HCT116 (cell line): ENCODE data around the gene ATP8B4. TPM values are rescaled to one million over a fixed set of nuclear protein-coding genes. Genes with fewer than 3 reads are reported as not detected.

Source experiments
- ATAC-seq: fragments of 200-7000 bp; cut with Tn5 transposase; 2 replicates; pipeline ENCODE4 v1.9.1; 2020; ENCODE audit warnings: mild to moderate bottlenecking, moderate library complexity
- BruUV-seq: library from RNA; stranded (reverse); fragments of 400-500 nt; replicated peaks from 2 replicates; lab custom pipeline; 2021; lab: Mats Ljungman, UMichigan
- CTCF ChIA-PET: fragments of 300-600 bp; sonication (Branson Sonifier 250); formaldehyde crosslinking; loops from one replicate; lab custom pipeline; 2021; ENCODE audit warnings: antibody characterized with exemption; lab: Charles Lee
- POLR2A ChIA-PET: fragments of 300-600, 350-600 bp; sonication (Branson Sonifier 250); formaldehyde crosslinking; loops from one replicate; lab custom pipeline; 2021; ENCODE audit warnings: antibody characterized with exemption; lab: Charles Lee
- RAD21 ChIA-PET, 2 experiments: fragments of 300-600 bp; sonication (Branson Sonifier 250); formaldehyde crosslinking; loops; one replicate each; lab custom pipeline; 2023; ENCODE audit warnings: low total read pairs in 2 of 2; ENCODE audit not compliant: uncharacterized antibody in 2 of 2, unreplicated experiment in 2 of 2, low non-redundant PET in 1 of 2; lab: Charles Lee
- DNase-seq: peaks from one replicate; pipeline ENCODE4 v3.0.0-alpha.2; 2010; ENCODE audit warnings: low read depth, low spot score
- H2AFZ ChIP-seq: fragments of 200-600 bp; shearing (Covaris generic), sonication (generic); 2 replicates; pipeline ENCODE4 v1.6.1; 2017; ENCODE audit warnings: low read depth, mixed run types, mixed read lengths, antibody characterized with exemption, low read length; ENCODE audit not compliant: poor library complexity, severe bottlenecking
- H3K27ac ChIP-seq: 2 replicates; pipeline ENCODE4 v1.5.1; 2012; ENCODE audit warnings: low read depth, low read length
- H3K27me3 ChIP-seq: fragments of 200-600 bp; sonication (generic); 2 replicates; pipeline ENCODE4 v1.6.1; 2016; ENCODE audit warnings: mixed run types, low read length, mixed read lengths; ENCODE audit not compliant: insufficient read depth
- H3K36me3 ChIP-seq, 2 experiments: fragments of 200-500 bp in 1 of 2; fragments of 200-600 bp in 1 of 2; sonication (Bioruptor generic) in 1 of 2; sonication (generic) in 1 of 2; 2 replicates each; pipeline versions ENCODE4 v1.5.1 to v1.6.1; 2014 to 2016; ENCODE audit warnings: low read length in 2 of 2, inconsistent platforms in 1 of 2, mixed read lengths in 1 of 2, mixed run types in 1 of 2; ENCODE audit not compliant: insufficient read depth in 2 of 2, control insufficient read depth in 1 of 2
- H3K4me1 ChIP-seq, 2 experiments: fragments of 200-600 bp in 1 of 2; sonication (generic) in 1 of 2; 2 replicates each; pipeline versions ENCODE4 v1.5.1 to v1.6.1; 2012 to 2017; ENCODE audit warnings: low read length in 2 of 2, inconsistent platforms in 1 of 2, mild to moderate bottlenecking in 1 of 2, mixed read lengths in 1 of 2, mixed run types in 1 of 2, moderate library complexity in 1 of 2; ENCODE audit not compliant: insufficient read depth in 2 of 2, control insufficient read depth in 1 of 2
- H3K4me2 ChIP-seq: fragments of 200-600 bp; sonication (generic); 2 replicates; pipeline ENCODE4 v1.6.1; 2017; ENCODE audit warnings: mixed run types, low read length, mixed read lengths
- H3K4me3 ChIP-seq, 2 experiments: fragments of 200-600 bp in 1 of 2; sonication (generic) in 1 of 2; replicated peaks in 1 of 2; 2 replicates each; pipeline ENCODE4 v1.5.1; 2011 to 2016; ENCODE audit warnings: low read length in 2 of 2, control low read depth in 1 of 2, low read depth in 1 of 2, mild to moderate bottlenecking in 1 of 2, mixed read lengths in 1 of 2, mixed run types in 1 of 2
- H3K79me2 ChIP-seq: fragments of 200-600 bp; sonication (generic); 2 replicates; pipeline ENCODE4 v1.6.1; 2017; ENCODE audit warnings: mild to moderate bottlenecking, mixed run types, low read length, moderate library complexity, mixed read lengths; ENCODE audit not compliant: insufficient read depth
- H3K9ac ChIP-seq: fragments of 200-600 bp; sonication (generic); 2 replicates; pipeline ENCODE4 v1.6.1; 2016; ENCODE audit warnings: low read length, mixed read lengths
- H3K9me2 ChIP-seq: fragments of 200-600 bp; sonication (generic), shearing (Covaris generic); 2 replicates; pipeline ENCODE4 v1.6.1; 2017; ENCODE audit warnings: mixed run types, mild to moderate bottlenecking, moderate library complexity; ENCODE audit not compliant: insufficient read depth
- H3K9me3 ChIP-seq, 2 experiments: fragments of 200-500 bp in 1 of 2; fragments of 200-600 bp in 1 of 2; sonication (Bioruptor generic) in 1 of 2; sonication (generic) in 1 of 2; 2 replicates each; pipeline ENCODE4 v1.6.1; 2014 to 2017; ENCODE audit warnings: low read length in 2 of 2, mixed read lengths in 2 of 2, inconsistent platforms in 1 of 2, low read depth in 1 of 2, mild to moderate bottlenecking in 1 of 2, mixed run types in 1 of 2, moderate library complexity in 1 of 2; ENCODE audit not compliant: control insufficient read depth in 1 of 2, insufficient read depth in 1 of 2
- H4K20me1 ChIP-seq: fragments of 200-600 bp; sonication (generic), shearing (Covaris generic); 2 replicates; pipeline ENCODE4 v1.6.1; 2017; ENCODE audit warnings: mixed run types, mild to moderate bottlenecking, moderate library complexity; ENCODE audit not compliant: insufficient read depth
- JUND ChIP-seq: IDR thresholded peaks from 2 replicates; pipeline ENCODE4 v1.6.1; 2012
- POLR2AphosphoS5 ChIP-seq: IDR thresholded peaks from 2 replicates; pipeline ENCODE4 v1.6.1; 2011; ENCODE audit warnings: mild to moderate bottlenecking, low read depth, low read length, moderate library complexity
- SP1 ChIP-seq: IDR thresholded peaks from 2 replicates; pipeline ENCODE4 v1.6.1; 2012; ENCODE audit warnings: low read depth
- intact Hi-C: fragments of 100-400 bp; cut with micrococcal nuclease; formaldehyde crosslinking; loops from 2 replicates; pipeline ENCODE4 v1.10.0; 2022
- total RNA-seq: library from RNA; stranded (reverse); gene quantifications from one replicate; pipeline ENCODE4 v1.2.1, GENCODE V29; 2021; ENCODE audit not compliant: unreplicated experiment
- TF ChIP-seq, protein P1 (sequence below): IDR thresholded peaks from 2 replicates; pipeline ENCODE4 v1.6.1; 2011; ENCODE audit warnings: mild to moderate bottlenecking, low read length, moderate library complexity; ENCODE audit not compliant: insufficient replicate concordance; ENCODE audit errors: extremely low read depth
- TF ChIP-seq, protein P2 (sequence below), 3 experiments: fragments of 200-600 bp in 1 of 3; sonication (generic) in 1 of 3; IDR thresholded peaks in 2 of 3; conservative IDR thresholded peaks in 1 of 3; 2 replicates each; pipeline ENCODE4 v1.5.1; 2012 to 2017; ENCODE audit warnings: low read depth in 2 of 3, low read length in 2 of 3, antibody characterized with exemption in 1 of 3, borderline replicate concordance in 1 of 3, control low read depth in 1 of 3, mild to moderate bottlenecking in 1 of 3, mixed read lengths in 1 of 3, mixed run types in 1 of 3, moderate library complexity in 1 of 3; ENCODE audit not compliant: insufficient read depth in 1 of 3

The ATP8B4 gene
- total RNA-seq, 1 experiment from 2014 or later: 0.25 TPM

DNA sequence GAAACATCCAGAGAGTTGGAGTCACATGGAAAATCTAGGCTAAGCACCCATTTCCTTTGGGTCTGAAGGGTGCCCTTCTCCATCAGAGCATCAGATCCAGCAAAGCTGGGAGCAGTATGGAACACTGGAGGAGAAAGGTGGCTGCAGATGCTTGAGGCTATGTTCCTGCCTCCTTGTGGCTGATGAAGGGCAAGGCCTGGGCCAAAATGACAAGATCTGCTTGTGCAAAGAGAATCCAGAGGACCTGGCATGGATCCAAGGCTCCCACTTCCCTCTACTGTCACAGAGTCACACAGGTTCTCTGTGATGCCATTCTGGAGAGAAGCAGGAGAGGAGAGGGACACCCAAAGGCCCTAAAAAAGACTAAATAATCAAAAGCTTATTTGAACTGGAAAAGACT is 9.2 kb upstream of the ATP8B4 start:
- TF ChIP-seq POLR2AphosphoS5: no peak
- TF ChIP-seq, protein P1, sequence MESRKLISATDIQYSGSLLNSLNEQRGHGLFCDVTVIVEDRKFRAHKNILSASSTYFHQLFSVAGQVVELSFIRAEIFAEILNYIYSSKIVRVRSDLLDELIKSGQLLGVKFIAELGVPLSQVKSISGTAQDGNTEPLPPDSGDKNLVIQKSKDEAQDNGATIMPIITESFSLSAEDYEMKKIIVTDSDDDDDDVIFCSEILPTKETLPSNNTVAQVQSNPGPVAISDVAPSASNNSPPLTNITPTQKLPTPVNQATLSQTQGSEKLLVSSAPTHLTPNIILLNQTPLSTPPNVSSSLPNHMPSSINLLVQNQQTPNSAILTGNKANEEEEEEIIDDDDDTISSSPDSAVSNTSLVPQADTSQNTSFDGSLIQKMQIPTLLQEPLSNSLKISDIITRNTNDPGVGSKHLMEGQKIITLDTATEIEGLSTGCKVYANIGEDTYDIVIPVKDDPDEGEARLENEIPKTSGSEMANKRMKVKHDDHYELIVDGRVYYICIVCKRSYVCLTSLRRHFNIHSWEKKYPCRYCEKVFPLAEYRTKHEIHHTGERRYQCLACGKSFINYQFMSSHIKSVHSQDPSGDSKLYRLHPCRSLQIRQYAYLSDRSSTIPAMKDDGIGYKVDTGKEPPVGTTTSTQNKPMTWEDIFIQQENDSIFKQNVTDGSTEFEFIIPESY: no peak
- no peak for TF ChIP-seq JUND
- TF ChIP-seq, protein P2, sequence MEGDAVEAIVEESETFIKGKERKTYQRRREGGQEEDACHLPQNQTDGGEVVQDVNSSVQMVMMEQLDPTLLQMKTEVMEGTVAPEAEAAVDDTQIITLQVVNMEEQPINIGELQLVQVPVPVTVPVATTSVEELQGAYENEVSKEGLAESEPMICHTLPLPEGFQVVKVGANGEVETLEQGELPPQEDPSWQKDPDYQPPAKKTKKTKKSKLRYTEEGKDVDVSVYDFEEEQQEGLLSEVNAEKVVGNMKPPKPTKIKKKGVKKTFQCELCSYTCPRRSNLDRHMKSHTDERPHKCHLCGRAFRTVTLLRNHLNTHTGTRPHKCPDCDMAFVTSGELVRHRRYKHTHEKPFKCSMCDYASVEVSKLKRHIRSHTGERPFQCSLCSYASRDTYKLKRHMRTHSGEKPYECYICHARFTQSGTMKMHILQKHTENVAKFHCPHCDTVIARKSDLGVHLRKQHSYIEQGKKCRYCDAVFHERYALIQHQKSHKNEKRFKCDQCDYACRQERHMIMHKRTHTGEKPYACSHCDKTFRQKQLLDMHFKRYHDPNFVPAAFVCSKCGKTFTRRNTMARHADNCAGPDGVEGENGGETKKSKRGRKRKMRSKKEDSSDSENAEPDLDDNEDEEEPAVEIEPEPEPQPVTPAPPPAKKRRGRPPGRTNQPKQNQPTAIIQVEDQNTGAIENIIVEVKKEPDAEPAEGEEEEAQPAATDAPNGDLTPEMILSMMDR (IDR thresholded peaks at IDR 0.05 in 2 of 3, conservative IDR thresholded peaks at IDR 0.05 in 1 of 3; ENCODE audit: borderline replicate concordance in 1 of 3, insufficient read depth in 1 of 3, low read depth in 2 of 3, low read length in 2 of 3): 0 out of 6 replicates have a peak, but pooled peaks of 2 of the 3 experiments have one; percentile 11 to 15
- no peak for TF ChIP-seq SP1
- BruUV-seq: no TSS peak
- ChIA-PET RAD21 (no interaction called here), POLR2A (no interaction called here), CTCF (no interaction called here)
- Histone ChIP-seq H3K27me3 (no peaks in the 10 kb centered on the region), H4K20me1 (no peaks in the 10 kb centered on the region), H3K4me3 (no peak overlapping the region), H2AFZ (no peak overlapping the region), H3K9me2 (no peaks in the 10 kb centered on the region), H3K79me2 (no peaks in the 10 kb centered on the region), H3K36me3 (no peaks in the 10 kb centered on the region), H3K9me3 (no peaks in the 10 kb centered on the region), H3K4me2 (no peak overlapping the region), H3K27ac (no peak overlapping the region), H3K9ac (no peak overlapping the region), H3K4me1 (no peaks in the 10 kb centered on the region)
- 0 out of 2 replicates have a peak, but pooled peaks have one; percentile 20 for ATAC-seq
- DNase-seq: no peak
- intact Hi-C loops: no loop called here
